ENCODE measurements around the gene XYLT1. TPM values are rescaled to one million over a fixed set of nuclear protein-coding genes. Genes with fewer than 3 reads are reported as not detected.

The XYLT1 gene
- total RNA-seq, 1 experiment from 2014 or later: 14.5 TPM

- Histone ChIP-seq H3K23ac (ENCODE audit: insufficient read length, low read depth, low read length) (no peak overlapping the region), H3K79me2 (ENCODE audit: insufficient read depth, low read length) (no peaks in the 10 kb centered on the region), H3K27me3 (ENCODE audit: insufficient read depth, low read length) (no peaks in the 10 kb centered on the region), H4K5ac (ENCODE audit: insufficient read length, low read depth, low read length) (no peak overlapping the region), H2BK12ac (ENCODE audit: insufficient read length, low read depth, low read length) (no peak overlapping the region), H3K18ac (ENCODE audit: insufficient read length, low read depth, low read length) (no peak overlapping the region), H3K27ac (ENCODE audit: insufficient read length, low read depth, low read length) (no peak overlapping the region), H4K20me1 (ENCODE audit: control insufficient read depth, insufficient read depth, insufficient read length) (no peaks in the 10 kb centered on the region), H3K14ac (ENCODE audit: insufficient read depth, low read length) (no peak overlapping the region), H3K9ac (ENCODE audit: extremely low read depth, insufficient read length, low read length) (no peak overlapping the region), H4K8ac (replicated peaks; ENCODE audit: insufficient read length, low read depth, low read length) (no peak overlapping the region), H2BK5ac (ENCODE audit: insufficient read length, low read length) (no peak overlapping the region), H2BK20ac (ENCODE audit: low read depth, low read length, poor library complexity, severe bottlenecking) (no peak overlapping the region), H3K4me1 (ENCODE audit: insufficient read depth, low read length) (no peaks in the 10 kb centered on the region), H3T11ph (ENCODE audit: low read length) (no peak overlapping the region), H2AFZ (ENCODE audit: low read length) (no peak overlapping the region), H3K4me2 (ENCODE audit: insufficient read depth, insufficient read length, low read length) (no peak overlapping the region), H3K79me1 (ENCODE audit: insufficient read depth, low read depth, low read length, poor library complexity, severe bottlenecking) (no peaks in the 10 kb centered on the region), H2BK120ac (ENCODE audit: low read depth, low read length, poor library complexity, severe bottlenecking) (no peak overlapping the region), H4K91ac (ENCODE audit: insufficient read length, low read depth, low read length) (no peak overlapping the region), H3K4ac (ENCODE audit: low read depth, low read length) (no peak overlapping the region), H3K23me2 (ENCODE audit: insufficient read length, low read depth, low read length, poor library complexity, severe bottlenecking) (no peaks in the 10 kb centered on the region), H3K9me3 (ENCODE audit: control insufficient read depth, low read depth, low read length) (no peaks in the 10 kb centered on the region), H3K56ac (ENCODE audit: insufficient read length, low read depth, low read length) (no peak overlapping the region), H2AK5ac (ENCODE audit: insufficient read length, low read length) (no peak overlapping the region), H2BK15ac (ENCODE audit: low read depth, low read length) (no peak overlapping the region)
- H3K4me3 Mint-ChIP-seq: no peak overlapping the region
- no CpG with 5 or more reads among the region's 8 CpGs for WGBS (ENCODE audit: extremely low coverage, insufficient read length, low lambda C conversion rate)
- no peaks in the 10 kb centered on the region; a peak in 1 of 7 replicates for H3K36me3 Mint-ChIP-seq (ENCODE audit: insufficient read depth in 1 of 3, low read depth in 3 of 3)
- DNase-seq: no peak
- H3K9me3 Mint-ChIP-seq: no peaks in the 10 kb centered on the region
- peaks cover 11 to 13% of the 10 kb centered on the region in 2 experiments for H3K4me1 Mint-ChIP-seq
- TF ChIP-seq CTCF (conservative IDR thresholded peaks at IDR 0.05): no peak
- no peaks in the 10 kb centered on the region for H3K27me3 Mint-ChIP-seq (ENCODE audit: low read depth)
- H3K27ac Mint-ChIP-seq: no peak overlapping the region; a peak in 1 of 7 replicates
Measured at GRCh38 chr16:17246268-17246885, 224.4 kb downstream of the XYLT1 start.

Data from H9 (cell line).